Measurements from ENCODE around the gene SAMHD1. TPM values are rescaled to one million over a fixed set of nuclear protein-coding genes. Genes with fewer than 3 reads are reported as not detected.
"Not testable (repeated sequence)": the region's sequence is repeated elsewhere in the genome, so short reads cannot be mapped to it uniquely, and the experiment has no call there.

The SAMHD1 gene
- polyA plus RNA-seq, 1 donor from 2014 or later, result 22.2 TPM

GRCh38 chr20:36933571-36933970, 17.9 kb downstream of the SAMHD1 start:
- not testable (repeated sequence) for H3K4me3 ChIP-seq (ENCODE audit: low read length); H3K9ac ChIP-seq (ENCODE audit: low read length); H3K79me2 ChIP-seq (replicated peaks; ENCODE audit: insufficient read depth, low read length); H3K4me2 ChIP-seq (ENCODE audit: low read length); H2AFZ ChIP-seq (ENCODE audit: low read depth, low read length); H3F3A ChIP-seq (ENCODE audit: insufficient read depth, low read length, poor library complexity, severe bottlenecking); H4K20me1 ChIP-seq (ENCODE audit: insufficient read depth); H3K36me3 ChIP-seq (ENCODE audit: insufficient read depth, low read length); H3K27me3 ChIP-seq (ENCODE audit: insufficient read depth, low read depth, low read length); H3K9me2 ChIP-seq (ENCODE audit: insufficient read depth, low read length); H3K27ac ChIP-seq (ENCODE audit: low read length); H3K9me3 ChIP-seq (ENCODE audit: low read length)

DNA sequence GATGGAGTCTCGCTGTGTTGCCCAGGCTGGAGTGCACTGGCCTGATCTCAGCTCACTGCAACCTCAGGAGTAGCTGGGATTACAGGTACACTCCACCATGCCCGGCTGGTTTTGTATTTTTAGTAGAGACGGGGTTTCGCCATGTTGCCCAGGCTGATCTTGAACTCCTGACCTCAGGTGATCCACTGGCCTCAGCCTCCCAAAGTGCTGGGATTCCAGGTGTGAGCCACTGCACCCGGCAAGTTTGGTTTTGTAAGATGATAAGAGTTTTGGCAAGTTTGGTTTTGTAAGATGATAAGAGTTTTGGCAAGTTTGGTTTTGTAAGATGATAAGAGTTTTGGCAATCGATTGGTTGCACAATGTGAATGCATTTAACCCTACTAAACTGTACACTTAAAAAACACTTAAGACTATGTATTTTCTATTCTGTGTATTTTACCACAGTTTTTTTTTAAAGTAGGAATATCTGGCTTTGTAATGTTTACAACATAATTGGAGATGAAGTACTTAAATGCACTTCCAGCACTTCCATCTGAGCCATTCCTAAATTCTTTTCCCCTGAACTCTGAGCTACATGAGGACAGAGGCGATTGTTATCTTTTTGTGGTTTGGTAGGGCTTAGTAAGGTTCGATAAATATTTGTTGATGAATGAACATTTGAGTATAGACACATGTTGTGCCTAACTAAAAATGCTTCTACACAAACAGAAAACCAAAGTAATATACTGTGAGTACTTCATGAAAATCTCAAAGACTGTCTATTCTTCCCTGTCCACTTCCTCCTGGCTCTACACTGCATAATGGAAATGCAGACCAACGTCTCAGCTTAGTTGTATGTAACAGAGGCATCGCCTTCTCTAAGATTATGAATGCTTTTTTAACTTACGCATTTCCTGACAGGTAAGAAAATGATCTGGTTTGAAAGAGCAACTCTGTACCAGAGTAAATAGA, 18.8 kb downstream of the SAMHD1 start:
- no peaks in the 10 kb centered on the region for H3K36me3 ChIP-seq (ENCODE audit: insufficient read depth, low read length)
- H3K9me3 ChIP-seq (ENCODE audit: low read length), result no peaks in the 10 kb centered on the region
- H3K9ac ChIP-seq (ENCODE audit: low read length), result no peak overlapping the region
- H3K4me3 ChIP-seq (ENCODE audit: low read length), result no peak overlapping the region
- no peaks in the 10 kb centered on the region for H3K27me3 ChIP-seq (ENCODE audit: insufficient read depth, low read depth, low read length)
- no peaks in the 10 kb centered on the region for H4K20me1 ChIP-seq (ENCODE audit: insufficient read depth)
- no peaks in the 10 kb centered on the region for H3K79me2 ChIP-seq (replicated peaks; ENCODE audit: insufficient read depth, low read length)
- H3K27ac ChIP-seq (ENCODE audit: low read length), result no peak overlapping the region
- H3K9me2 ChIP-seq (ENCODE audit: insufficient read depth, low read length), result no peaks in the 10 kb centered on the region
- TF ChIP-seq, protein P1, sequence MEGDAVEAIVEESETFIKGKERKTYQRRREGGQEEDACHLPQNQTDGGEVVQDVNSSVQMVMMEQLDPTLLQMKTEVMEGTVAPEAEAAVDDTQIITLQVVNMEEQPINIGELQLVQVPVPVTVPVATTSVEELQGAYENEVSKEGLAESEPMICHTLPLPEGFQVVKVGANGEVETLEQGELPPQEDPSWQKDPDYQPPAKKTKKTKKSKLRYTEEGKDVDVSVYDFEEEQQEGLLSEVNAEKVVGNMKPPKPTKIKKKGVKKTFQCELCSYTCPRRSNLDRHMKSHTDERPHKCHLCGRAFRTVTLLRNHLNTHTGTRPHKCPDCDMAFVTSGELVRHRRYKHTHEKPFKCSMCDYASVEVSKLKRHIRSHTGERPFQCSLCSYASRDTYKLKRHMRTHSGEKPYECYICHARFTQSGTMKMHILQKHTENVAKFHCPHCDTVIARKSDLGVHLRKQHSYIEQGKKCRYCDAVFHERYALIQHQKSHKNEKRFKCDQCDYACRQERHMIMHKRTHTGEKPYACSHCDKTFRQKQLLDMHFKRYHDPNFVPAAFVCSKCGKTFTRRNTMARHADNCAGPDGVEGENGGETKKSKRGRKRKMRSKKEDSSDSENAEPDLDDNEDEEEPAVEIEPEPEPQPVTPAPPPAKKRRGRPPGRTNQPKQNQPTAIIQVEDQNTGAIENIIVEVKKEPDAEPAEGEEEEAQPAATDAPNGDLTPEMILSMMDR (IDR thresholded peaks at IDR 0.05; ENCODE audit: poor library complexity, severe bottlenecking), result no peak
- TF ChIP-seq EZH2 (IDR thresholded peaks at IDR 0.05; ENCODE audit: borderline replicate concordance, insufficient read depth, low read length, poor library complexity, severe bottlenecking), result no peak
- H3F3A ChIP-seq (ENCODE audit: insufficient read depth, low read length, poor library complexity, severe bottlenecking), result no peaks in the 10 kb centered on the region
- H3K4me2 ChIP-seq (ENCODE audit: low read length), result no peak overlapping the region
- no peak overlapping the region for H2AFZ ChIP-seq (ENCODE audit: low read depth, low read length)

GRCh38 chr20:36932067-36932466, 19.4 kb downstream of the SAMHD1 start:
- H3K9me3 ChIP-seq (ENCODE audit: low read length); H3K9me2 ChIP-seq (ENCODE audit: insufficient read depth, low read length); H3K27me3 ChIP-seq (ENCODE audit: insufficient read depth, low read depth, low read length); H3K4me2 ChIP-seq (ENCODE audit: low read length); H3K4me3 ChIP-seq (ENCODE audit: low read length); H3K79me2 ChIP-seq (replicated peaks; ENCODE audit: insufficient read depth, low read length); H3K27ac ChIP-seq (ENCODE audit: low read length); H2AFZ ChIP-seq (ENCODE audit: low read depth, low read length); H3K9ac ChIP-seq (ENCODE audit: low read length); H3F3A ChIP-seq (ENCODE audit: insufficient read depth, low read length, poor library complexity, severe bottlenecking); H4K20me1 ChIP-seq (ENCODE audit: insufficient read depth); H3K36me3 ChIP-seq (ENCODE audit: insufficient read depth, low read length): not testable (repeated sequence)

- Histone ChIP-seq H3K36me3 (ENCODE audit: insufficient read depth, low read length) (no peaks in the 10 kb centered on the region), H3K27ac (ENCODE audit: low read length) (no peak overlapping the region), H3K27me3 (ENCODE audit: insufficient read depth, low read depth, low read length) (no peaks in the 10 kb centered on the region), H3K79me2 (replicated peaks; ENCODE audit: insufficient read depth, low read length) (no peaks in the 10 kb centered on the region), H3K9ac (ENCODE audit: low read length) (no peak overlapping the region), H3K4me2 (ENCODE audit: low read length) (no peak overlapping the region), H2AFZ (ENCODE audit: low read depth, low read length) (no peak overlapping the region), H3F3A (ENCODE audit: insufficient read depth, low read length, poor library complexity, severe bottlenecking) (no peaks in the 10 kb centered on the region), H4K20me1 (ENCODE audit: insufficient read depth) (no peaks in the 10 kb centered on the region), H3K4me3 (ENCODE audit: low read length) (no peak overlapping the region), H3K9me2 (ENCODE audit: insufficient read depth, low read length) (no peaks in the 10 kb centered on the region), H3K9me3 (ENCODE audit: low read length) (no peaks in the 10 kb centered on the region)
- TF ChIP-seq POLR2AphosphoS5 (IDR thresholded peaks at IDR 0.05) (no peak), RAD21 (conservative IDR thresholded peaks at IDR 0.05) (no peak), SMC3 (conservative IDR thresholded peaks at IDR 0.05; ENCODE audit: poor library complexity) (no peak), EZH2 (IDR thresholded peaks at IDR 0.05; ENCODE audit: borderline replicate concordance, insufficient read depth, low read length, poor library complexity, severe bottlenecking) (no peak), EP300 (conservative IDR thresholded peaks at IDR 0.05; ENCODE audit: poor library complexity, severe bottlenecking) (no peak), TAF1 (IDR thresholded peaks at IDR 0.05; ENCODE audit: low read depth) (no peak), MXI1 (conservative IDR thresholded peaks at IDR 0.05; ENCODE audit: poor library complexity, severe bottlenecking) (no peak), REST (IDR thresholded peaks at IDR 0.05; ENCODE audit: borderline replicate concordance) (no peak)
- TF ChIP-seq, protein P1 (IDR thresholded peaks at IDR 0.05; ENCODE audit: poor library complexity, severe bottlenecking), result no peak
Observed at GRCh38 chr20:36929691-36930090, 21.8 kb downstream of the SAMHD1 start.
